Measurements from ENCODE around the gene MINDY1. TPM values are rescaled to one million over a fixed set of nuclear protein-coding genes. Genes with fewer than 3 reads are reported as not detected.
A peak's percentile ranks its signal among the peaks of the same experiment; 100 is the strongest.

MINDY1 gene
- total RNA-seq, 1 donor = 16.4 TPM

GRCh38 chr1:151007853-151008243 is 1.1 kb upstream of the MINDY1 start:
- no peak for DNase-seq (ENCODE audit: low read depth)
- TF ChIP-seq CTCF (IDR thresholded peaks at IDR 0.05; ENCODE audit: insufficient read depth, low read length) = no peak
- peak overlapping the region; percentile 54 for H3K4me3 ChIP-seq (ENCODE audit: low read depth, low read length)

- DNase-seq (ENCODE audit: low read depth) = no peak
- peak overlapping the region; percentile 82 for H3K4me3 ChIP-seq (ENCODE audit: low read depth, low read length)
- no peak for TF ChIP-seq CTCF (IDR thresholded peaks at IDR 0.05; ENCODE audit: insufficient read depth, low read length)
These were observed 878 bp downstream of the MINDY1 start for GRCh38 chr1:151005729-151006319.

- DNase-seq (ENCODE audit: low read depth) = no peak
- H3K4me3 ChIP-seq (ENCODE audit: low read depth, low read length) = no peak overlapping the region
- TF ChIP-seq CTCF (IDR thresholded peaks at IDR 0.05; ENCODE audit: insufficient read depth, low read length) = no peak
These were observed 3.5 kb downstream of the MINDY1 start for GRCh38 chr1:151003180-151003579.

GRCh38 chr1:151002611-151003010 is 4.1 kb downstream of the MINDY1 start:
- H3K4me3 ChIP-seq (ENCODE audit: low read depth, low read length) = no peak overlapping the region
- no peak for DNase-seq (ENCODE audit: low read depth)
- TF ChIP-seq CTCF (IDR thresholded peaks at IDR 0.05; ENCODE audit: insufficient read depth, low read length) = no peak

GRCh38 chr1:151002051-151002450 is 4.7 kb downstream of the MINDY1 start:
- no peak for TF ChIP-seq CTCF (IDR thresholded peaks at IDR 0.05; ENCODE audit: insufficient read depth, low read length)
- DNase-seq (ENCODE audit: low read depth) = no peak

GRCh38 chr1:151001602-151002001 is 5.1 kb downstream of the MINDY1 start:
- no peak overlapping the region for H3K4me3 ChIP-seq (ENCODE audit: low read depth, low read length)
- no peak for DNase-seq (ENCODE audit: low read depth)
- no peak for TF ChIP-seq CTCF (IDR thresholded peaks at IDR 0.05; ENCODE audit: insufficient read depth, low read length)

More at GRCh38 chr1:151002051-151002450, 4.7 kb downstream of the MINDY1 start:
- no peak overlapping the region for H3K4me3 ChIP-seq (ENCODE audit: low read depth, low read length)

GRCh38 chr1:151000408-151000807 is 6.3 kb downstream of the MINDY1 start:
- no peak for TF ChIP-seq CTCF (IDR thresholded peaks at IDR 0.05; ENCODE audit: insufficient read depth, low read length)
- DNase-seq (ENCODE audit: low read depth) = no peak
- H3K4me3 ChIP-seq (ENCODE audit: low read depth, low read length) = no peak overlapping the region

Measured in fibroblast of the aortic adventitia (primary cell).